GM12874 (cell line): ENCODE measurements around the gene TMPRSS6.
A peak's percentile ranks its signal among the peaks of the same experiment; 100 is the strongest.

Experiments used
- CTCF ChIP-seq: IDR thresholded peaks from 2 replicates; pipeline ENCODE4 v1.5.1; 2011; ENCODE audit warnings: low read depth, mild to moderate bottlenecking, control low read depth, low read length, moderate library complexity; ENCODE audit not compliant: insufficient read depth

The TMPRSS6 gene

GRCh38 chr22:37100589-37101127 is 8.9 kb downstream of the TMPRSS6 start:
- no peak for TF ChIP-seq CTCF

GRCh38 chr22:37098976-37099591 is 10.4 kb downstream of the TMPRSS6 start:
- peak; percentile 56 for TF ChIP-seq CTCF

GRCh38 chr22:37097346-37097745 is 12.2 kb downstream of the TMPRSS6 start:
- no peak for TF ChIP-seq CTCF

- TF ChIP-seq CTCF: no peak
These were observed 14.4 kb downstream of the TMPRSS6 start for GRCh38 chr22:37095113-37095512.

- TF ChIP-seq CTCF: no peak
These were observed 15.3 kb downstream of the TMPRSS6 start for GRCh38 chr22:37094239-37094638.

GRCh38 chr22:37092997-37093396 is 16.5 kb downstream of the TMPRSS6 start:
- no peak for TF ChIP-seq CTCF

GRCh38 chr22:37091994-37092393 is 17.5 kb downstream of the TMPRSS6 start:
- TF ChIP-seq CTCF: no peak
